Muscle layer of duodenum (tissue), 2 donors: Measurements from ENCODE around the gene CPSF4L.

Source experiments
- H3K27ac ChIP-seq: one replicate; pipeline ENCODE4 v1.7.0; 2013; ENCODE audit warnings: mild to moderate bottlenecking, low read length
- H3K27me3 ChIP-seq: one replicate; pipeline ENCODE4 v1.7.0; 2013; ENCODE audit warnings: low read depth, mild to moderate bottlenecking, control low read depth, low read length
- H3K36me3 ChIP-seq, 2 donors: one replicate each; pipeline ENCODE4 v1.7.0; 2013; ENCODE audit warnings: low read length in 2 of 2, control low read depth in 1 of 2, mild to moderate bottlenecking in 1 of 2; ENCODE audit not compliant: insufficient read depth in 2 of 2, control insufficient read depth in 1 of 2
- H3K4me1 ChIP-seq, 2 donors: one replicate each; pipeline ENCODE4 v1.7.0; 2013; ENCODE audit warnings: low read length in 2 of 2, mild to moderate bottlenecking in 2 of 2, control low read depth in 1 of 2, moderate library complexity in 1 of 2; ENCODE audit not compliant: insufficient read depth in 2 of 2, control insufficient read depth in 1 of 2
- H3K4me3 ChIP-seq, 2 donors: one replicate each; pipeline ENCODE4 v1.7.0; 2013; ENCODE audit warnings: low read length in 2 of 2, low read depth in 1 of 2, mild to moderate bottlenecking in 1 of 2
- H3K9me3 ChIP-seq, 2 donors: one replicate each; pipeline ENCODE4 v1.7.0; 2013; ENCODE audit warnings: low read length in 2 of 2, control low read depth in 1 of 2, mild to moderate bottlenecking in 1 of 2; ENCODE audit not compliant: control insufficient read depth in 1 of 2
- donor health status: healthy.

CPSF4L gene

GRCh38 chr17:73286863-73287296, 25.2 kb upstream of the CPSF4L start:
- Histone ChIP-seq H3K4me3 (no peak overlapping the region), H3K27ac (peak overlapping the region; percentile 63), H3K36me3 (peaks cover 8 to 16% of the 10 kb centered on the region in 2 donors), H3K9me3 (no peaks in the 10 kb centered on the region), H3K27me3 (no peaks in the 10 kb centered on the region), H3K4me1 (peaks cover 37 to 86% of the 10 kb centered on the region in 2 donors)

- no peak overlapping the region for H3K4me3 ChIP-seq
- H3K4me1 ChIP-seq, result peaks cover 31 to 79% of the 10 kb centered on the region in 2 donors
- no peaks in the 10 kb centered on the region for H3K27me3 ChIP-seq
- peak overlapping the region; percentile 63 for H3K27ac ChIP-seq
- H3K36me3 ChIP-seq, result peaks cover 8 to 16% of the 10 kb centered on the region in 2 donors
- no peaks in the 10 kb centered on the region for H3K9me3 ChIP-seq
These were observed 24.5 kb upstream of the CPSF4L start for GRCh38 chr17:73285916-73286862.

GRCh38 chr17:73285603-73285908, 23.9 kb upstream of the CPSF4L start:
- H3K27ac ChIP-seq, result no peak overlapping the region
- H3K36me3 ChIP-seq, result peaks cover 8 to 16% of the 10 kb centered on the region in 2 donors
- peaks cover 25 to 73% of the 10 kb centered on the region in 2 donors for H3K4me1 ChIP-seq
- no peaks in the 10 kb centered on the region for H3K27me3 ChIP-seq
- H3K4me3 ChIP-seq, result no peak overlapping the region
- no peaks in the 10 kb centered on the region for H3K9me3 ChIP-seq

- Histone ChIP-seq H3K4me3 (no peak overlapping the region), H3K36me3 (peaks cover 8 to 16% of the 10 kb centered on the region in 2 donors), H3K4me1 (peaks cover 20 to 68% of the 10 kb centered on the region in 2 donors), H3K9me3 (no peaks in the 10 kb centered on the region), H3K27ac (no peak overlapping the region), H3K27me3 (no peaks in the 10 kb centered on the region)
These were observed 23.4 kb upstream of the CPSF4L start for GRCh38 chr17:73284906-73285602.

- H3K4me1 ChIP-seq, result peaks cover 17 to 64% of the 10 kb centered on the region in 2 donors
- H3K27ac ChIP-seq, result no peak overlapping the region
- H3K4me3 ChIP-seq, result no peak overlapping the region
- H3K36me3 ChIP-seq, result peaks cover 8 to 16% of the 10 kb centered on the region in 2 donors
- H3K9me3 ChIP-seq, result no peaks in the 10 kb centered on the region
- no peaks in the 10 kb centered on the region for H3K27me3 ChIP-seq
These were observed 22.7 kb upstream of the CPSF4L start for GRCh38 chr17:73284354-73284753.

GRCh38 chr17:73283841-73284282, 22.2 kb upstream of the CPSF4L start:
- no peak overlapping the region for H3K4me3 ChIP-seq
- H3K4me1 ChIP-seq, result peaks cover 20 to 63% of the 10 kb centered on the region in 2 donors
- H3K9me3 ChIP-seq, result no peaks in the 10 kb centered on the region
- no peak overlapping the region for H3K27ac ChIP-seq
- H3K27me3 ChIP-seq, result no peaks in the 10 kb centered on the region
- peaks cover 8 to 16% of the 10 kb centered on the region in 2 donors for H3K36me3 ChIP-seq

GRCh38 chr17:73283250-73283649, 21.6 kb upstream of the CPSF4L start:
- Histone ChIP-seq H3K4me1 (peaks cover 26 to 63% of the 10 kb centered on the region in 2 donors), H3K4me3 (no peak overlapping the region), H3K27ac (no peak overlapping the region), H3K27me3 (no peaks in the 10 kb centered on the region), H3K36me3 (peaks cover 8 to 16% of the 10 kb centered on the region in 2 donors), H3K9me3 (no peaks in the 10 kb centered on the region)

- no peaks in the 10 kb centered on the region for H3K9me3 ChIP-seq
- H3K4me1 ChIP-seq, result peaks cover 25 to 65% of the 10 kb centered on the region in 2 donors
- H3K27ac ChIP-seq, result no peak overlapping the region
- no peaks in the 10 kb centered on the region for H3K27me3 ChIP-seq
- peaks cover 8 to 16% of the 10 kb centered on the region in 2 donors for H3K36me3 ChIP-seq
- H3K4me3 ChIP-seq, result no peak overlapping the region
These were observed 20.9 kb upstream of the CPSF4L start for GRCh38 chr17:73282629-73283028.

- Histone ChIP-seq H3K27ac (no peak overlapping the region), H3K4me3 (no peak overlapping the region), H3K9me3 (no peaks in the 10 kb centered on the region), H3K27me3 (no peaks in the 10 kb centered on the region), H3K4me1 (peaks cover 19 to 60% of the 10 kb centered on the region in 2 donors), H3K36me3 (peaks cover 8 to 16% of the 10 kb centered on the region in 2 donors)
These were observed 20.2 kb upstream of the CPSF4L start for GRCh38 chr17:73281928-73282327.

- Histone ChIP-seq H3K9me3 (no peaks in the 10 kb centered on the region), H3K27ac (no peak overlapping the region), H3K27me3 (no peaks in the 10 kb centered on the region), H3K4me1 (peaks cover 15 to 42% of the 10 kb centered on the region in 2 donors), H3K36me3 (peaks cover 6 to 8% of the 10 kb centered on the region in 2 donors), H3K4me3 (no peak overlapping the region)
These were observed 18.5 kb upstream of the CPSF4L start for GRCh38 chr17:73280191-73280590.

- Histone ChIP-seq H3K27me3 (no peaks in the 10 kb centered on the region), H3K27ac (no peak overlapping the region), H3K36me3 (peaks cover 3 to 8% of the 10 kb centered on the region in 2 donors), H3K4me3 (no peak overlapping the region), H3K9me3 (no peaks in the 10 kb centered on the region), H3K4me1 (peaks cover 15 to 37% of the 10 kb centered on the region in 2 donors)
These were observed 18.0 kb upstream of the CPSF4L start for GRCh38 chr17:73279704-73280103.
